ENCODE data around the gene DCST1. TPM values are rescaled to one million over a fixed set of nuclear protein-coding genes. Genes with fewer than 3 reads are reported as not detected.

Gene DCST1
- total and polyA plus RNA-seq, 2 experiments from 2014 or later = not detected

- Histone ChIP-seq H4K20me1 (ENCODE audit: insufficient read depth) (no peaks in the 10 kb centered on the region), H3K27me3 (replicated peaks; ENCODE audit: insufficient read depth) (no peaks in the 10 kb centered on the region), H3K4me3 (no peak overlapping the region), H3K9me3 (ENCODE audit: low read depth) (no peaks in the 10 kb centered on the region), H3K9me2 (ENCODE audit: insufficient read depth) (no peaks in the 10 kb centered on the region), H3K4me2 (ENCODE audit: unreplicated experiment) (no peak overlapping the region), H2AFZ (no peak overlapping the region), H3K36me3 (ENCODE audit: low read depth) (no peaks in the 10 kb centered on the region), H3K9ac (no peak overlapping the region), H3K4me1 (ENCODE audit: insufficient read depth) (peaks cover 20% of the 10 kb centered on the region), H3K27ac (no peak overlapping the region), H3K79me2 (ENCODE audit: insufficient read depth) (peaks cover 54% of the 10 kb centered on the region), H3F3A (ENCODE audit: insufficient read depth) (no peaks in the 10 kb centered on the region)
- DNase-seq = peak; percentile 62
- TF ChIP-seq EZH2 (IDR thresholded peaks at IDR 0.05; ENCODE audit: insufficient read depth, poor library complexity, severe bottlenecking) (no peak), EZH2phosphoT487 (IDR thresholded peaks at IDR 0.05; ENCODE audit: insufficient read depth, low read depth) (no peak)
- 59 to 86% methylated on average over 2 of the region's 2 CpGs for WGBS, 2 experiments (ENCODE audit: low coverage in 1 of 2, low lambda C conversion rate in 2 of 2, missing lambda C conversion rate in 2 of 2)
- in situ Hi-C loops (cut with MboI) = no loop called here
Observed at GRCh38 chr1:155006601-155007101, 27.0 kb upstream of the DCST1 start.

GRCh38 chr1:155007251-155007828 lies 26.3 kb upstream of the DCST1 start:
- no peak for TF ChIP-seq EZH2phosphoT487 (IDR thresholded peaks at IDR 0.05; ENCODE audit: insufficient read depth, low read depth)
- TF ChIP-seq EZH2 (IDR thresholded peaks at IDR 0.05; ENCODE audit: insufficient read depth, poor library complexity, severe bottlenecking) = no peak
- Histone ChIP-seq H2AFZ (no peak overlapping the region), H3K36me3 (ENCODE audit: low read depth) (no peaks in the 10 kb centered on the region), H3K4me3 (no peak overlapping the region), H3K9me2 (ENCODE audit: insufficient read depth) (no peaks in the 10 kb centered on the region), H3K4me1 (ENCODE audit: insufficient read depth) (peaks cover 20% of the 10 kb centered on the region), H3F3A (ENCODE audit: insufficient read depth) (no peaks in the 10 kb centered on the region), H3K27me3 (replicated peaks; ENCODE audit: insufficient read depth) (no peaks in the 10 kb centered on the region), H3K9ac (no peak overlapping the region), H3K27ac (no peak overlapping the region), H3K9me3 (ENCODE audit: low read depth) (no peaks in the 10 kb centered on the region), H4K20me1 (ENCODE audit: insufficient read depth) (no peaks in the 10 kb centered on the region), H3K79me2 (ENCODE audit: insufficient read depth) (peaks cover 54% of the 10 kb centered on the region), H3K4me2 (ENCODE audit: unreplicated experiment) (no peak overlapping the region)
- in situ Hi-C loops (cut with MboI) = no loop called here
- 55 to 61% methylated on average over 5 to 6 of the region's 6 CpGs for WGBS, 2 experiments (ENCODE audit: low coverage in 1 of 2, low lambda C conversion rate in 2 of 2, missing lambda C conversion rate in 2 of 2)
- no peak for DNase-seq

GRCh38 chr1:155008015-155008941 lies 25.3 kb upstream of the DCST1 start:
- Histone ChIP-seq H3K9me3 (ENCODE audit: low read depth) (no peaks in the 10 kb centered on the region), H3K4me3 (no peak overlapping the region), H2AFZ (no peak overlapping the region), H3F3A (ENCODE audit: insufficient read depth) (no peaks in the 10 kb centered on the region), H4K20me1 (ENCODE audit: insufficient read depth) (no peaks in the 10 kb centered on the region), H3K36me3 (ENCODE audit: low read depth) (no peaks in the 10 kb centered on the region), H3K79me2 (ENCODE audit: insufficient read depth) (peaks cover 48% of the 10 kb centered on the region), H3K9ac (no peak overlapping the region), H3K4me2 (ENCODE audit: unreplicated experiment) (no peak overlapping the region), H3K27ac (no peak overlapping the region), H3K27me3 (replicated peaks; ENCODE audit: insufficient read depth) (no peaks in the 10 kb centered on the region), H3K4me1 (ENCODE audit: insufficient read depth) (peaks cover 20% of the 10 kb centered on the region), H3K9me2 (ENCODE audit: insufficient read depth) (no peaks in the 10 kb centered on the region)
- WGBS, 2 experiments (ENCODE audit: low coverage in 1 of 2, low lambda C conversion rate in 2 of 2, missing lambda C conversion rate in 2 of 2) = 80 to 81% methylated on average over 11 to 16 of the region's 16 CpGs
- in situ Hi-C loops (cut with MboI) = no loop called here
- TF ChIP-seq EZH2 (IDR thresholded peaks at IDR 0.05; ENCODE audit: insufficient read depth, poor library complexity, severe bottlenecking) (no peak), EZH2phosphoT487 (IDR thresholded peaks at IDR 0.05; ENCODE audit: insufficient read depth, low read depth) (no peak)
- DNase-seq = no peak

DNA sequence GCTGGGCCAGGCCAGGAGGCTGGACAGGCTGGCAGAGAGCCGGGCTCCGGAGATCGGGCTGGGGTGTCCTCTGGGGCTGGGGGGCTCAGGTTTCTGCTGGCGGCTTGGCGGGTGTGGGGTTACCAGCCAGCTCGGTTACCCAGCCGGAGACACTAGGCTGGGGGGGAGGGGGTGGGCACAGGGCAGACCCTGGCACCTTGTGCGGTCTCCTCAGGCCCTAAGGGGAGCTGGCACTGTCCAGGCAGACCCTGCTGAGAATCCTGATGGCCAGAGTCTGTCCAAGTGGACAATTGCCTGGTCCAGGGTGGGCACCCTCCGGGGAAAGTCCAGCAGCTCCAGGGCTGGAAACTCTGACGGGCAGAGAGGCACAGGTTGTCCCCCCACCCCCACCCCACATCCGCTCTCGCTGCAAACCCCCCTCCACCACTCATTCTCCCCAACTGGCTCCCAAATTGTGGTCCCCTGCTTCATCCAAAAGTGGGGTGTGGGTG lies 24.4 kb upstream of the DCST1 start:
- Histone ChIP-seq H3K27ac (no peak overlapping the region), H3K9me2 (ENCODE audit: insufficient read depth) (no peaks in the 10 kb centered on the region), H3K27me3 (replicated peaks; ENCODE audit: insufficient read depth) (no peaks in the 10 kb centered on the region), H3K36me3 (ENCODE audit: low read depth) (no peaks in the 10 kb centered on the region), H3K79me2 (ENCODE audit: insufficient read depth) (peaks cover 38% of the 10 kb centered on the region), H3K9me3 (ENCODE audit: low read depth) (no peaks in the 10 kb centered on the region), H3K4me1 (ENCODE audit: insufficient read depth) (peaks cover 18% of the 10 kb centered on the region), H3F3A (ENCODE audit: insufficient read depth) (no peaks in the 10 kb centered on the region), H4K20me1 (ENCODE audit: insufficient read depth) (no peaks in the 10 kb centered on the region), H3K9ac (no peak overlapping the region), H3K4me2 (ENCODE audit: unreplicated experiment) (no peak overlapping the region), H3K4me3 (no peak overlapping the region), H2AFZ (no peak overlapping the region)
- TF ChIP-seq EZH2phosphoT487 (IDR thresholded peaks at IDR 0.05; ENCODE audit: insufficient read depth, low read depth) (no peak), EZH2 (IDR thresholded peaks at IDR 0.05; ENCODE audit: insufficient read depth, poor library complexity, severe bottlenecking) (no peak)
- no peak for DNase-seq
- in situ Hi-C loops (cut with MboI) = no loop called here
- 85 to 92% methylated on average over 3 to 11 of the region's 12 CpGs for WGBS, 2 experiments (ENCODE audit: low coverage in 1 of 2, low lambda C conversion rate in 2 of 2, missing lambda C conversion rate in 2 of 2)

Data from GM23248 (cell line).